GM18873 (cell line): Measurements from ENCODE around the gene ALKBH3.

Experiments used
- ATAC-seq: cut with Tn5 transposase; IDR thresholded peaks from one replicate; pipeline ENCODE4 v1.9.1; 2021; ENCODE audit warnings: mild to moderate bottlenecking, moderate library complexity, moderate number of reproducible peaks; ENCODE audit not compliant: unreplicated experiment, low FRiP score

The ALKBH3 gene

GRCh38 chr11:43953521-43953920 lies 72.9 kb downstream of the ALKBH3 start:
- no peak for ATAC-seq

GRCh38 chr11:43954241-43954640 lies 73.6 kb downstream of the ALKBH3 start:
- no peak for ATAC-seq

- no peak for ATAC-seq
Observed at GRCh38 chr11:43955381-43956118, 74.9 kb downstream of the ALKBH3 start.

- no peak for ATAC-seq
Observed at GRCh38 chr11:43957571-43957970, 76.9 kb downstream of the ALKBH3 start.

GRCh38 chr11:43959321-43959995 lies 78.8 kb downstream of the ALKBH3 start:
- no peak for ATAC-seq

GRCh38 chr11:43962383-43963278 lies 82.0 kb downstream of the ALKBH3 start:
- no peak for ATAC-seq

GRCh38 chr11:43963279-43963620 lies 82.6 kb downstream of the ALKBH3 start:
- no peak for ATAC-seq

DNA sequence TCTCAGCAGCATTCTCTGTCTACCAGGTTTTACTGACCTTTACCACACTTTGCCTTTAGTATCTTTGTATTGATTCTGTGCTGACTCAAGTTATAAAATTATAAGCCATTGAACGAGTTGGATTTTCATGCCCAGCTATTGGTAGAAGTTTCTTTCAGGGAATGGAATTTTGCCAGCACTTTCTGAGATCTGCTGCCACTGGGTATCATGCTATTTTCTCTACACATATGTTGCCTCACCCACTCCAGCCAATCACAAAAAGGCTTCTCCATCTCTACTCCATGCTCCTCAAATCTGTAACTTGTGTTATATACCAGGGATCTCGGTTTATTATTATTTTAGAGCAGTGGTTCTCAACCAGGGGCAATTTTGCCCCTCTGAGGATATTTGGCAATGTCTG lies 87.0 kb downstream of the ALKBH3 start:
- no peak for ATAC-seq

DNA sequence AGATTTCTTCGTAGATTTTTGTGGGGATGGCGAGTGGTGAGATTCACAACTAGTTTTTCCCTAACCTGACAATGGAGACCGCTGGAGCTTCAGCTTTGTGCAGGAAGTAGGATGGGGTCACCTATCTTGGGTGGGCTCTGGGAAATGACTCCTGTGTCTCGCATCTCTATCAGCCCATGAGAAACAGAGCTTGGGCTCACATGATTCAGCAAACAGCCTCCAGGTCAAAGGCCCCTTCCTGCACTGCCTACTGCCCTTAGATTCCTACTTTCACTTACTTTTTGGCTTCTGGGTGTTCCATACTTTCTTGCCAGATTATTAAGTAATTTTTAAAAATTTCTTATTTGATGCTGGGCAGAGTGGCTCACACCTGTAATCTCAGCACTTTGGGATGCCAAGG lies 88.1 kb downstream of the ALKBH3 start:
- no peak for ATAC-seq

DNA sequence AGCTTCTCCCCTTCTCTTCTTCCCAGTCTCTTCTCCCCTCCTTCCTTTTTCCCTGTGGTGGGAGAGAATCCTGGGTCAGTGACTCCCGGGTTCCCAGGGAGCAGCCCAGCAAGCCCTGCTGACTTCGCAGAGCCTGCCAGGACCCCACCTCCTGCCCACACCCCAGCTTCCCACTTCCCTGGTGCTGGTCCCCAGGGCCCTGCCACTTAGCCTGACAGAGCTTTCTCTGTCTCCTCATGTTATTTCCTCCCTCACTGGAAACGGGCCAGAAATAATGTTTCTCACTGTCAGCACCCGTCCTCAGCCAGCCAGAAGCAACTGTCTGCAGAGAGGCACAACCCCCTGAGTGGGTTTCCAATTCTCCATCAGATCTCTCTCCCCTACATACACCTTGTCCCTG lies 88.9 kb downstream of the ALKBH3 start:
- ATAC-seq, result no peak
